GM18526 (cell line): ENCODE data around the gene NCK1.

Source experiments
- POLR2A ChIP-seq: IDR thresholded peaks from 3 replicates; pipeline ENCODE4 v1.6.1; 2011; ENCODE audit not compliant: insufficient read length; ENCODE audit errors: extremely low read depth

Gene NCK1

GRCh38 chr3:136861890-136862616, at the start of gene NCK1:
Gene NCK1 (plus strand): TSS chr3:136862208. CDS start chr3:136928002, 65,794 bp downstream.
- TF ChIP-seq POLR2A = peak; percentile 95

GRCh38 chr3:136817448-136817847, 44.6 kb upstream of the NCK1 start:
- no peak for TF ChIP-seq POLR2A

GRCh38 chr3:136818191-136818768, 43.7 kb upstream of the NCK1 start:
- TF ChIP-seq POLR2A = no peak

GRCh38 chr3:136818769-136819391, 43.1 kb upstream of the NCK1 start, which contains the start of gene SLC35G2:
Gene SLC35G2 (plus strand): TSS chr3:136819126. CDS start chr3:136854461, 35,335 bp downstream.
- no peak for TF ChIP-seq POLR2A

GRCh38 chr3:136819392-136819730, 42.6 kb upstream of the NCK1 start:
- TF ChIP-seq POLR2A = no peak

GRCh38 chr3:136819731-136820679, 42.0 kb upstream of the NCK1 start:
- TF ChIP-seq POLR2A = no peak

GRCh38 chr3:136831461-136831860, 30.5 kb upstream of the NCK1 start:
- TF ChIP-seq POLR2A = no peak

- no peak for TF ChIP-seq POLR2A
Observed at GRCh38 chr3:136835089-136835812, 26.8 kb upstream of the NCK1 start.

- no peak for TF ChIP-seq POLR2A
Observed at GRCh38 chr3:136835813-136836510, 26.0 kb upstream of the NCK1 start.

GRCh38 chr3:136836511-136837156, 25.4 kb upstream of the NCK1 start:
- TF ChIP-seq POLR2A = no peak

GRCh38 chr3:136838641-136839555, 23.1 kb upstream of the NCK1 start:
- no peak for TF ChIP-seq POLR2A

- no peak for TF ChIP-seq POLR2A
Observed at GRCh38 chr3:136839556-136839931, 22.5 kb upstream of the NCK1 start.

GRCh38 chr3:136840252-136840651, 21.8 kb upstream of the NCK1 start:
- TF ChIP-seq POLR2A = no peak
